PC-9 (cell line): Measurements from ENCODE around the gene ABI3BP.

Experiments
- EZH2 ChIP-seq: fragments of 200-600 bp; sonication (generic); IDR thresholded peaks from 2 replicates; pipeline ENCODE4 v1.8.0; 2017; ENCODE audit warnings: antibody characterized with exemption, low read depth
- TF ChIP-seq, protein P1 (sequence below): fragments of 200-600 bp; sonication (generic); conservative IDR thresholded peaks from 2 replicates; pipeline ENCODE4 v1.6.1; 2017; ENCODE audit warnings: mixed run types, antibody characterized with exemption, mild to moderate bottlenecking, moderate library complexity

DNA sequence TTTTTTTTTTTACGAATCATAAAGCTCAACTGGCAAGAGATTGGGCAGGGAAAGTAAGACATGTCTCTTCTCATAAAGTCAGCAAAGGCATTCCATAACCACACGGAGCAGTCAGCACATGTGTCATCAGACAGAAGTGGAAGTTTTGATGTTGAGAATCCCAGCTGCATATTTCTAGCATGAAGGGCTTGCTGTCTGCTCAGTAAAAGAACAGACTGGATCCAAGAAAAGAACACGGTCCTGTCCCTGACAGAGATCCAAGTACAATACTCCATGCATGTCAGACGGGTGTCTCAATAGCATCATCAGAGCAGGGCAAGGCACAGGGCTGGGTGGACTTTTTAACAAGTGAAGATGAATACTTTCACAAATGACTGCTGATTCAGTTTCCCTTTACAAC, 38.2 kb downstream of the ABI3BP start:
- TF ChIP-seq, protein P1, sequence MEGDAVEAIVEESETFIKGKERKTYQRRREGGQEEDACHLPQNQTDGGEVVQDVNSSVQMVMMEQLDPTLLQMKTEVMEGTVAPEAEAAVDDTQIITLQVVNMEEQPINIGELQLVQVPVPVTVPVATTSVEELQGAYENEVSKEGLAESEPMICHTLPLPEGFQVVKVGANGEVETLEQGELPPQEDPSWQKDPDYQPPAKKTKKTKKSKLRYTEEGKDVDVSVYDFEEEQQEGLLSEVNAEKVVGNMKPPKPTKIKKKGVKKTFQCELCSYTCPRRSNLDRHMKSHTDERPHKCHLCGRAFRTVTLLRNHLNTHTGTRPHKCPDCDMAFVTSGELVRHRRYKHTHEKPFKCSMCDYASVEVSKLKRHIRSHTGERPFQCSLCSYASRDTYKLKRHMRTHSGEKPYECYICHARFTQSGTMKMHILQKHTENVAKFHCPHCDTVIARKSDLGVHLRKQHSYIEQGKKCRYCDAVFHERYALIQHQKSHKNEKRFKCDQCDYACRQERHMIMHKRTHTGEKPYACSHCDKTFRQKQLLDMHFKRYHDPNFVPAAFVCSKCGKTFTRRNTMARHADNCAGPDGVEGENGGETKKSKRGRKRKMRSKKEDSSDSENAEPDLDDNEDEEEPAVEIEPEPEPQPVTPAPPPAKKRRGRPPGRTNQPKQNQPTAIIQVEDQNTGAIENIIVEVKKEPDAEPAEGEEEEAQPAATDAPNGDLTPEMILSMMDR, result no peak
- no peak for TF ChIP-seq EZH2
